ENCODE data around the gene ARSA. TPM values are rescaled to one million over a fixed set of nuclear protein-coding genes. Genes with fewer than 3 reads are reported as not detected.

Gene ARSA
- total and polyA plus RNA-seq, 2 of the 13 experiments (the other 11 are each of a cell fraction or from before 2014, with no cell fraction given): 9.0 to 11.5 TPM

DNA sequence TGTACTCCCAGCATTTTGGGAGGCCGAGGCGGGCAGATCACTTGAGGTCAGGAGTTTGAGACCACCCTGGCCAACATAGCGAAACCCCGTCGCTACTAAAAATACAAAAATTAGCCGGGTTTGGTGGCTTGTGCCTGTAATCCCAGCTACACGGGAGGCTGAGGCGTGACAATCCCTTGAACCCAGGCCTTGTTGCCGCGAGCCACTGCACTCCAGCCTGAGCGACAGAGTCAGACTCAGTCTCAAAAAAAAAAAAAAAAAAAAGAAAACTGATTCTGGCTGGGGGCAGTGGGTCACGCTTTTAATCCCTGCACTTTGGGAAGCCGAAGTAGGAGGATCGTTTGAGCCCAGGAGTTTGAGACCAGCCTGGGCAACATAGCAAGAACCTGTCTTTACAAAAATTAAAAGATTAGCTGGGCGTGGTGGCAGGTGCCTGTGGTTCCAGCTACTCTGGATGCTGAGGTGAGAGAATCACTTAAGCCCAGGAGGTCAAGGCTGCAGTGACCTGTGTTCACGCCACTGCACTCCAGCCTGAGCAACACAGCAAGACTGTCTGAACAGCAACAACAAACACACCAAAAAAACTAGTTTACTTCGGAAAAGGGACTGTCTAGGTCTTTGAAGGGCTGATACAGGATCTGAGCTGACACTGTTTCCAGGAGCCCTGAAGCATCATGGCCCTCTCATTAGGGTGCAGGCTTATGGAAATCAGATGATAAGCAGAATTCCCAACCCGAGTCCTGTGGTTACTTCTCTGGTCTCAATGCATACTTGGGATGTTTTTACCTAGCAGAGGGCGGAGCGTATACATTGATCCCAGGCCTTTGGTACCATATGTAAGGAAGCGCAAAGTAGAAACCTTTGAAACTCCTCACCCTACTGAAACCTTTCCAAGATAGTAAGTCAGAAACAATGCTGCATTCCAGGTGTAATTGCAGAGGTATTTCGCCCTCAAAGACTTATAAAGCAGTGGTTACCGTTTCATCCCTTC lies 43.6 kb downstream of the ARSA start:
- H3K79me2 ChIP-seq (ENCODE audit: insufficient read depth, low read length): no peaks in the 10 kb centered on the region
- peaks cover 32% of the 10 kb centered on the region for H3K4me1 ChIP-seq (ENCODE audit: insufficient read depth, low read length)
- BruUV-seq (replicated peaks): no TSS peak
- no peak for FAIRE-seq
- peak overlapping the region; percentile 94 for H3K9ac ChIP-seq (ENCODE audit: insufficient read depth, low read depth, low read length)
- peak; percentile 18 for DNase-seq (ENCODE audit: low spot score)
- ATAC-seq: no peak
- H3K9me3 ChIP-seq (ENCODE audit: low read length): no peaks in the 10 kb centered on the region
- TF ChIP-seq ATAD3A (CRISPR knock-in tag; IDR thresholded peaks at IDR 0.05) (no peak), NR2F6 (IDR thresholded peaks at IDR 0.05) (peak; percentile 17; the same call in 1 of the 2 replicates), NR2F6 (CRISPR knock-in tag; IDR thresholded peaks at IDR 0.05) (no peak)
- 86% methylated on average over 22 of the region's 23 CpGs for WGBS (ENCODE audit: low lambda C conversion rate)
- ChIA-PET CTCF (ENCODE audit: low intra/inter-chr PET ratio, low total read pairs) (interaction anchor here (0.6 kb wide), 1 partner anchor 10 kb away, joined by 3 read pairs; no protein-coding TSS in a partner anchor), POLR2A (interaction anchor here (1.2 to 2.3 kb wide), 5 partner anchors 16 to 115 kb away, joined by 3 to 20 read pairs (median 5); partner anchors contain the start of gene SCO2)
- no peak overlapping the region for H2AFZ ChIP-seq (ENCODE audit: low read length)
- peak overlapping the region in 1 of 3 experiments; percentile 91; a peak in 2 of 6 replicates for H3K4me3 ChIP-seq (replicated peaks in 1 of 3; ENCODE audit: insufficient read depth in 1 of 3, low read depth in 2 of 3, low read length in 3 of 3)
- no peaks in the 10 kb centered on the region for H3K27me3 ChIP-seq (ENCODE audit: control insufficient read depth in 1 of 2, insufficient read depth in 2 of 2, low read length in 2 of 2)
- in situ Hi-C loops (cut with HindIII; ENCODE audit: extremely low pct_ligation_motif_present, low pct_unique_long_range_greater_than_20kb): loop anchor here (5.0 kb wide), 1 partner anchor 113 kb away; no protein-coding TSS in a partner anchor
- H3K36me3 ChIP-seq (replicated peaks in 1 of 2; ENCODE audit: control insufficient read depth in 1 of 2, insufficient read depth in 2 of 2, low read length in 2 of 2): peaks cover 0 to 3% of the 10 kb centered on the region in 2 experiments; a peak in 2 of 5 replicates
- intact Hi-C loops (cut with micrococcal nuclease; ENCODE audit: unreplicated experiment): no loop called here
- peak overlapping the region; percentile 95; the same call in 1 of the 2 replicates for H3K4me2 ChIP-seq (ENCODE audit: low read depth, low read length)
- no peaks in the 10 kb centered on the region for H4K20me1 ChIP-seq (ENCODE audit: insufficient read depth, low read length)
- no peak overlapping the region for H3K27ac ChIP-seq (ENCODE audit: extremely low read length, insufficient read depth, low read length)

DNA sequence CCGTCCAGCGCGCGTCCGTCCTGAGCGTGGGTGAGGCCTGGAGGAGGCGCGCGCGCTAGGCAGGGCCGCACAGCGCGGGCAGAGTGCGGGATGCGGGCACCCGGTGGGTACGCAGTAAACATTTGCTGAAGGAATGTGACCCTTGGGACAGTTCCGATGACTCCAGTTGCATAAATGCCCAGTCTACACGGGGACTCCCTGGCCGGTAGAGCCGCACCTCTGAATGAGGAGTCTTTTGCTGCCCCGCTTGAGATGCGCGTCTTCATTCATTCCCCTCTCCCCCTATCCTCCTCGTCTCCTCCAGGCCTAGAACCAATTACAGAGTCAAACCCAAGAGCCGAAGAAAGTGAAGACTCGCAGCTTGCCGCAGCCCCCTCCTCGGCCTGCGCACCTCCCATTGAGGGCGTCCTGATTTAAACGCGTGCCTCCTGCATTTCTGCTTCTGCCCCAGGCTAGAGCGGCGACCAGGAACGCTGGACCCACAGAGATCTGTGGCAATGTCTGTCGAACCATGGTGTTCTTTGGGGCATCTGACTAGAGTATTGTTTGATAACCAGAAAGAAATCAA lies 44.6 kb downstream of the ARSA start:
- H3K27me3 ChIP-seq (ENCODE audit: control insufficient read depth in 1 of 2, insufficient read depth in 2 of 2, low read length in 2 of 2): no peaks in the 10 kb centered on the region
- DNase-seq (ENCODE audit: low spot score): peak; percentile 18
- peak; percentile 46 for ATAC-seq
- H3K4me1 ChIP-seq (ENCODE audit: insufficient read depth, low read length): peaks cover 32% of the 10 kb centered on the region
- WGBS (ENCODE audit: low lambda C conversion rate): 5% methylated on average over 28 of the region's 37 CpGs
- no peak overlapping the region for H2AFZ ChIP-seq (ENCODE audit: low read length)
- no peaks in the 10 kb centered on the region for H3K79me2 ChIP-seq (ENCODE audit: insufficient read depth, low read length)
- peak overlapping the region; percentile 95 for H3K4me2 ChIP-seq (ENCODE audit: low read depth, low read length)
- intact Hi-C loops (cut with micrococcal nuclease; ENCODE audit: unreplicated experiment): no loop called here
- FAIRE-seq: no peak
- ChIA-PET POLR2A (interaction anchor here (1.0 to 2.7 kb wide), 16 partner anchors 10 to 289 kb away, joined by 3 to 30 read pairs (median 6); partner anchors contain the start of genes KLHDC7B, LMF2, MIOX and NCAPH2), CTCF (ENCODE audit: low intra/inter-chr PET ratio, low total read pairs) (interaction anchor here (0.7 kb wide), 1 partner anchor 39 kb away, joined by 3 read pairs; no protein-coding TSS in a partner anchor)
- BruUV-seq (replicated peaks): TSS peak; percentile 79
- no peaks in the 10 kb centered on the region for H3K9me3 ChIP-seq (ENCODE audit: low read length)
- H4K20me1 ChIP-seq (ENCODE audit: insufficient read depth, low read length): no peaks in the 10 kb centered on the region
- peak overlapping the region; percentile 70 to 91 (median 87) for H3K4me3 ChIP-seq (replicated peaks in 1 of 3; ENCODE audit: insufficient read depth in 1 of 3, low read depth in 2 of 3, low read length in 3 of 3)
- in situ Hi-C loops (cut with HindIII; ENCODE audit: extremely low pct_ligation_motif_present, low pct_unique_long_range_greater_than_20kb): loop anchor here (5.0 kb wide), 1 partner anchor 114 kb away; no protein-coding TSS in a partner anchor
- H3K27ac ChIP-seq (ENCODE audit: extremely low read length, insufficient read depth, low read length): peak overlapping the region; percentile 98
- H3K36me3 ChIP-seq (replicated peaks in 1 of 2; ENCODE audit: control insufficient read depth in 1 of 2, insufficient read depth in 2 of 2, low read length in 2 of 2): peaks cover 0 to 3% of the 10 kb centered on the region in 2 experiments; a peak in 2 of 5 replicates
- peak overlapping the region; percentile 94 for H3K9ac ChIP-seq (ENCODE audit: insufficient read depth, low read depth, low read length)
- TF ChIP-seq, protein P1, sequence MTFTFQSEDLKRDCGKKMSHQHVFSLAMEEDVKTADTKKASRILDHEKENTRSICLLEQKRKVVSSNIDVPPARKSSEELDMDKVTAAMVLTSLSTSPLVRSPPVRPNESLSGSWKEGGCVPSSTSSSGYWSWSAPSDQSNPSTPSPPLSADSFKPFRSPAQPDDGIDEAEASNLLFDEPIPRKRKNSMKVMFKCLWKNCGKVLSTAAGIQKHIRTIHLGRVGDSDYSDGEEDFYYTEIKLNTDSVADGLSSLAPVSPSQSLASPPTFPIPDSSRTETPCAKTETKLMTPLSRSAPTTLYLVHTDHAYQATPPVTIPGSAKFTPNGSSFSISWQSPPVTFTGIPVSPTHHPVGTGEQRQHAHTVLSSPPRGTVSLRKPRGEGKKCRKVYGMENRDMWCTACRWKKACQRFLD (CRISPR knock-in tag; IDR thresholded peaks at IDR 0.05; ENCODE audit: borderline replicate concordance): 0 out of 2 replicates have a peak, but pooled peaks have one; percentile 10
- TF ChIP-seq KLF13 (CRISPR knock-in tag; IDR thresholded peaks at IDR 0.05) (0 out of 2 replicates have a peak, but pooled peaks have one; percentile 34), ZNF768 (CRISPR knock-in tag; IDR thresholded peaks at IDR 0.05) (peak; percentile 42; the same call in 1 of the 2 replicates), ZNF335 (CRISPR knock-in tag; IDR thresholded peaks at IDR 0.05) (no peak), NFYC (CRISPR knock-in tag; IDR thresholded peaks at IDR 0.05) (no peak), SIN3A (IDR thresholded peaks at IDR 0.05; ENCODE audit: borderline replicate concordance, low read depth, low read length) (peak; percentile 17; the same call in 1 of the 2 replicates), NFIC (IDR thresholded peaks at IDR 0.05; ENCODE audit: low read length) (no peak), ARNTL (CRISPR knock-in tag; IDR thresholded peaks at IDR 0.05) (peak; percentile 18; the same call in 1 of the 2 replicates)
- TF ChIP-seq, protein P2, sequence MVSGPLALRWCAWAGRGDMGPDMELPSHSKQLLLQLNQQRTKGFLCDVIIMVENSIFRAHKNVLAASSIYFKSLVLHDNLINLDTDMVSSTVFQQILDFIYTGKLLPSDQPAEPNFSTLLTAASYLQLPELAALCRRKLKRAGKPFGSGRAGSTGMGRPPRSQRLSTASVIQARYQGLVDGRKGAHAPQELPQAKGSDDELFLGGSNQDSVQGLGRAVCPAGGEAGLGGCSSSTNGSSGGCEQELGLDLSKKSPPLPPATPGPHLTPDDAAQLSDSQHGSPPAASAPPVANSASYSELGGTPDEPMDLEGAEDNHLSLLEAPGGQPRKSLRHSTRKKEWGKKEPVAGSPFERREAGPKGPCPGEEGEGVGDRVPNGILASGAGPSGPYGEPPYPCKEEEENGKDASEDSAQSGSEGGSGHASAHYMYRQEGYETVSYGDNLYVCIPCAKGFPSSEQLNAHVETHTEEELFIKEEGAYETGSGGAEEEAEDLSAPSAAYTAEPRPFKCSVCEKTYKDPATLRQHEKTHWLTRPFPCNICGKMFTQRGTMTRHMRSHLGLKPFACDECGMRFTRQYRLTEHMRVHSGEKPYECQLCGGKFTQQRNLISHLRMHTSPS (CRISPR knock-in tag; IDR thresholded peaks at IDR 0.05; ENCODE audit: low read depth): peak; percentile 70; the same call in 1 of the 2 replicates

Data from HepG2 (cell line).